Body of pancreas (tissue), 4 donors: Measurements from ENCODE around the gene TRUB1.

Source experiments
- POLR2A ChIP-seq, 3 donors: fragments of 450-650 bp; IDR thresholded peaks; one replicate each; pipeline ENCODE4 v1.6.1; 2016; ENCODE audit warnings: antibody characterized with exemption in 3 of 3, mild to moderate bottlenecking in 2 of 3
- TF ChIP-seq, protein P1 (sequence below), 7 experiments: fragments of 450-650 bp in 4 of 7; fragments of 200-600 bp in 3 of 7; sonication (generic) in 3 of 7; IDR thresholded peaks; one replicate each; pipeline ENCODE4 v1.5.1; 2016 to 2019; ENCODE audit warnings: antibody characterized with exemption in 7 of 7

DNA sequence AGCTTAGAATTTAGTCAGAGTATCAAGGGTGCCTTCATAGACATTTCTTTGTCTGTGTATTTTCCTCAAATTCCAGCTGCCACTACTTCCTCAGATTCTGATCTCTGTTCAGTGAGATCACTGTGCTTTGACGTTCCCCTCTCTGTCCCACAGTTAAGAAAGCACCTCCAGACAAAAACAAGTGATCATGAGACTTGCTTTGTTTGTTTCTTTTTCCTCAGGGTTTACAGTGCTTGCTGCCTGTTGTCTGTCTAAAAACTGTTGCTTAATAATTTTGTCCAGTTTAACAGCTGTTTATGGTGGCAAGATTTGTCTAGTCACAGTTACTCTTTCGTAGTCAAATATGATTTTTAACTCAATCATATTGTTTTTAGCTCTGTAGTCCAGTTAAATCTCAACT, 29.1 kb downstream of the TRUB1 start:
- TF ChIP-seq, protein P1, sequence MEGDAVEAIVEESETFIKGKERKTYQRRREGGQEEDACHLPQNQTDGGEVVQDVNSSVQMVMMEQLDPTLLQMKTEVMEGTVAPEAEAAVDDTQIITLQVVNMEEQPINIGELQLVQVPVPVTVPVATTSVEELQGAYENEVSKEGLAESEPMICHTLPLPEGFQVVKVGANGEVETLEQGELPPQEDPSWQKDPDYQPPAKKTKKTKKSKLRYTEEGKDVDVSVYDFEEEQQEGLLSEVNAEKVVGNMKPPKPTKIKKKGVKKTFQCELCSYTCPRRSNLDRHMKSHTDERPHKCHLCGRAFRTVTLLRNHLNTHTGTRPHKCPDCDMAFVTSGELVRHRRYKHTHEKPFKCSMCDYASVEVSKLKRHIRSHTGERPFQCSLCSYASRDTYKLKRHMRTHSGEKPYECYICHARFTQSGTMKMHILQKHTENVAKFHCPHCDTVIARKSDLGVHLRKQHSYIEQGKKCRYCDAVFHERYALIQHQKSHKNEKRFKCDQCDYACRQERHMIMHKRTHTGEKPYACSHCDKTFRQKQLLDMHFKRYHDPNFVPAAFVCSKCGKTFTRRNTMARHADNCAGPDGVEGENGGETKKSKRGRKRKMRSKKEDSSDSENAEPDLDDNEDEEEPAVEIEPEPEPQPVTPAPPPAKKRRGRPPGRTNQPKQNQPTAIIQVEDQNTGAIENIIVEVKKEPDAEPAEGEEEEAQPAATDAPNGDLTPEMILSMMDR (IDR thresholded peaks at IDR 0.05): no peak
- no peak for TF ChIP-seq POLR2A (IDR thresholded peaks at IDR 0.05)
